HCT116 (cell line): ENCODE data around the gene ADPGK. TPM values are rescaled to one million over a fixed set of nuclear protein-coding genes. Genes with fewer than 3 reads are reported as not detected.

ENCODE experiments used
- ATAC-seq: fragments of 200-7000 bp; cut with Tn5 transposase; 2 replicates; pipeline ENCODE4 v1.9.1; 2020; ENCODE audit warnings: mild to moderate bottlenecking, moderate library complexity
- BruUV-seq: library from RNA; stranded (reverse); fragments of 400-500 nt; replicated peaks from 2 replicates; lab custom pipeline; 2021; lab: Mats Ljungman, UMichigan
- CTCF ChIA-PET: fragments of 300-600 bp; sonication (Branson Sonifier 250); formaldehyde crosslinking; loops from one replicate; lab custom pipeline; 2021; ENCODE audit warnings: antibody characterized with exemption; lab: Charles Lee
- POLR2A ChIA-PET: fragments of 300-600, 350-600 bp; sonication (Branson Sonifier 250); formaldehyde crosslinking; loops from one replicate; lab custom pipeline; 2021; ENCODE audit warnings: antibody characterized with exemption; lab: Charles Lee
- RAD21 ChIA-PET, 2 experiments: fragments of 300-600 bp; sonication (Branson Sonifier 250); formaldehyde crosslinking; loops; one replicate each; lab custom pipeline; 2023; ENCODE audit warnings: low total read pairs in 2 of 2; ENCODE audit not compliant: uncharacterized antibody in 2 of 2, unreplicated experiment in 2 of 2, low non-redundant PET in 1 of 2; lab: Charles Lee
- DNase-seq: peaks from one replicate; pipeline ENCODE4 v3.0.0-alpha.2; 2010; ENCODE audit warnings: low read depth, low spot score
- H2AFZ ChIP-seq: fragments of 200-600 bp; shearing (Covaris generic), sonication (generic); 2 replicates; pipeline ENCODE4 v1.6.1; 2017; ENCODE audit warnings: low read depth, mixed run types, mixed read lengths, antibody characterized with exemption, low read length; ENCODE audit not compliant: poor library complexity, severe bottlenecking
- H3K27ac ChIP-seq: 2 replicates; pipeline ENCODE4 v1.5.1; 2012; ENCODE audit warnings: low read depth, low read length
- H3K27me3 ChIP-seq: fragments of 200-600 bp; sonication (generic); 2 replicates; pipeline ENCODE4 v1.6.1; 2016; ENCODE audit warnings: mixed run types, low read length, mixed read lengths; ENCODE audit not compliant: insufficient read depth
- H3K36me3 ChIP-seq, 2 experiments: fragments of 200-500 bp in 1 of 2; fragments of 200-600 bp in 1 of 2; sonication (Bioruptor generic) in 1 of 2; sonication (generic) in 1 of 2; 2 replicates each; pipeline versions ENCODE4 v1.5.1 to v1.6.1; 2014 to 2016; ENCODE audit warnings: low read length in 2 of 2, inconsistent platforms in 1 of 2, mixed read lengths in 1 of 2, mixed run types in 1 of 2; ENCODE audit not compliant: insufficient read depth in 2 of 2, control insufficient read depth in 1 of 2
- H3K4me1 ChIP-seq, 2 experiments: fragments of 200-600 bp in 1 of 2; sonication (generic) in 1 of 2; 2 replicates each; pipeline versions ENCODE4 v1.5.1 to v1.6.1; 2012 to 2017; ENCODE audit warnings: low read length in 2 of 2, inconsistent platforms in 1 of 2, mild to moderate bottlenecking in 1 of 2, mixed read lengths in 1 of 2, mixed run types in 1 of 2, moderate library complexity in 1 of 2; ENCODE audit not compliant: insufficient read depth in 2 of 2, control insufficient read depth in 1 of 2
- H3K4me2 ChIP-seq: fragments of 200-600 bp; sonication (generic); 2 replicates; pipeline ENCODE4 v1.6.1; 2017; ENCODE audit warnings: mixed run types, low read length, mixed read lengths
- H3K4me3 ChIP-seq, 2 experiments: fragments of 200-600 bp in 1 of 2; sonication (generic) in 1 of 2; replicated peaks in 1 of 2; 2 replicates each; pipeline ENCODE4 v1.5.1; 2011 to 2016; ENCODE audit warnings: low read length in 2 of 2, control low read depth in 1 of 2, low read depth in 1 of 2, mild to moderate bottlenecking in 1 of 2, mixed read lengths in 1 of 2, mixed run types in 1 of 2
- H3K79me2 ChIP-seq: fragments of 200-600 bp; sonication (generic); 2 replicates; pipeline ENCODE4 v1.6.1; 2017; ENCODE audit warnings: mild to moderate bottlenecking, mixed run types, low read length, moderate library complexity, mixed read lengths; ENCODE audit not compliant: insufficient read depth
- H3K9ac ChIP-seq: fragments of 200-600 bp; sonication (generic); 2 replicates; pipeline ENCODE4 v1.6.1; 2016; ENCODE audit warnings: low read length, mixed read lengths
- H3K9me2 ChIP-seq: fragments of 200-600 bp; sonication (generic), shearing (Covaris generic); 2 replicates; pipeline ENCODE4 v1.6.1; 2017; ENCODE audit warnings: mixed run types, mild to moderate bottlenecking, moderate library complexity; ENCODE audit not compliant: insufficient read depth
- H3K9me3 ChIP-seq, 2 experiments: fragments of 200-500 bp in 1 of 2; fragments of 200-600 bp in 1 of 2; sonication (Bioruptor generic) in 1 of 2; sonication (generic) in 1 of 2; 2 replicates each; pipeline ENCODE4 v1.6.1; 2014 to 2017; ENCODE audit warnings: low read length in 2 of 2, mixed read lengths in 2 of 2, inconsistent platforms in 1 of 2, low read depth in 1 of 2, mild to moderate bottlenecking in 1 of 2, mixed run types in 1 of 2, moderate library complexity in 1 of 2; ENCODE audit not compliant: control insufficient read depth in 1 of 2, insufficient read depth in 1 of 2
- H4K20me1 ChIP-seq: fragments of 200-600 bp; sonication (generic), shearing (Covaris generic); 2 replicates; pipeline ENCODE4 v1.6.1; 2017; ENCODE audit warnings: mixed run types, mild to moderate bottlenecking, moderate library complexity; ENCODE audit not compliant: insufficient read depth
- ATF3 ChIP-seq: IDR thresholded peaks from 2 replicates; pipeline ENCODE4 v1.6.1; 2012
- EZH2 ChIP-seq: fragments of 200-600 bp; sonication (generic); IDR thresholded peaks from 2 replicates; pipeline ENCODE4 v1.6.1; 2017; ENCODE audit warnings: antibody characterized with exemption, mixed run types
- EZH2phosphoT487 ChIP-seq: fragments of 200-600 bp; IDR thresholded peaks from 2 replicates; pipeline ENCODE4 v1.6.1; 2018; ENCODE audit warnings: antibody characterized with exemption, borderline replicate concordance
- FOSL1 ChIP-seq: IDR thresholded peaks from 2 replicates; pipeline ENCODE4 v1.6.1; 2012; ENCODE audit warnings: low read depth
- JUND ChIP-seq: IDR thresholded peaks from 2 replicates; pipeline ENCODE4 v1.6.1; 2012
- POLR2A ChIP-seq: IDR thresholded peaks from 2 replicates; pipeline ENCODE4 v1.7.0; 2011; ENCODE audit warnings: borderline replicate concordance; ENCODE audit not compliant: insufficient read depth, insufficient read length; ENCODE audit errors: extremely low read depth
- POLR2AphosphoS5 ChIP-seq: IDR thresholded peaks from 2 replicates; pipeline ENCODE4 v1.6.1; 2011; ENCODE audit warnings: mild to moderate bottlenecking, low read depth, low read length, moderate library complexity
- RAD21 ChIP-seq: IDR thresholded peaks from 2 replicates; pipeline ENCODE4 v1.6.1; 2012; ENCODE audit warnings: low read depth, mild to moderate bottlenecking
- REST ChIP-seq: IDR thresholded peaks from 2 replicates; pipeline ENCODE4 v1.6.1; 2012; ENCODE audit warnings: low read depth
- SIN3A ChIP-seq: IDR thresholded peaks from 2 replicates; pipeline ENCODE4 v1.6.1; 2012; ENCODE audit warnings: low read depth
- SRF ChIP-seq: IDR thresholded peaks from 2 replicates; pipeline ENCODE4 v1.6.1; 2012; ENCODE audit warnings: low read depth
- TCF7L2 ChIP-seq: IDR thresholded peaks from 2 replicates; pipeline ENCODE4 v1.7.0; 2011; ENCODE audit warnings: borderline replicate concordance, inconsistent platforms; ENCODE audit not compliant: insufficient read depth, insufficient read length; ENCODE audit errors: extremely low read depth
- intact Hi-C: fragments of 100-400 bp; cut with micrococcal nuclease; formaldehyde crosslinking; loops from 2 replicates; pipeline ENCODE4 v1.10.0; 2022
- total RNA-seq: library from RNA; stranded (reverse); gene quantifications from one replicate; pipeline ENCODE4 v1.2.1, GENCODE V29; 2021; ENCODE audit not compliant: unreplicated experiment
- TF ChIP-seq, protein P1 (sequence below): IDR thresholded peaks from 2 replicates; pipeline ENCODE4 v1.6.1; 2012
- TF ChIP-seq, protein P2 (sequence below), 3 experiments: fragments of 200-600 bp in 1 of 3; sonication (generic) in 1 of 3; IDR thresholded peaks in 2 of 3; conservative IDR thresholded peaks in 1 of 3; 2 replicates each; pipeline ENCODE4 v1.5.1; 2012 to 2017; ENCODE audit warnings: low read depth in 2 of 3, low read length in 2 of 3, antibody characterized with exemption in 1 of 3, borderline replicate concordance in 1 of 3, control low read depth in 1 of 3, mild to moderate bottlenecking in 1 of 3, mixed read lengths in 1 of 3, mixed run types in 1 of 3, moderate library complexity in 1 of 3; ENCODE audit not compliant: insufficient read depth in 1 of 3

The ADPGK gene
- total RNA-seq, 1 experiment from 2014 or later, result 41.5 TPM

DNA sequence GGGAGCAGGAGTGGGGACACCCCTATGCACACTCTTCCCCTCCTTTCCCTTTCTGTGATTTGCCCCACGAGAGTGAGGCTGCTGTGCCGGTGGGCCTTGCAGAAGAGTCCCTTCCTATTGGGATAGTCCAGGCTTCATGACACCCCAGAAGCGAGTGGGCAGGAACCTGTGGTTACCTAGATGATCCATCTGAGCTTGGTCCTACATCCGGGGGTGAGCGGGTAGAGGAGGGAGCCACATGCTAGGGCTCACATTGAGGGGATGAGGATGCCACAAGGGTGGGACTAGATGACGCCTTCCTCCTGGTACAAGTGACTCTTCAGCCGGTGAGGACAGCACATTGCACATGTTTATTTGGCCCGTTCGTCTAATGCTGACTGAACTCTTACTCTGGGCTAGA, 43.1 kb upstream of the ADPGK start:
- Histone ChIP-seq H4K20me1 (no peaks in the 10 kb centered on the region), H3K79me2 (no peaks in the 10 kb centered on the region), H3K4me1 (no peaks in the 10 kb centered on the region), H2AFZ (no peak overlapping the region), H3K4me2 (no peak overlapping the region), H3K27me3 (peaks cover 5% of the 10 kb centered on the region; the same call in 1 of the 2 replicates), H3K36me3 (no peaks in the 10 kb centered on the region), H3K9ac (no peak overlapping the region), H3K9me2 (no peaks in the 10 kb centered on the region), H3K9me3 (no peaks in the 10 kb centered on the region), H3K27ac (no peak overlapping the region), H3K4me3 (no peak overlapping the region)
- no peak for DNase-seq
- CTCF ChIA-PET, result no interaction called here
- POLR2A ChIA-PET, result no interaction called here
- BruUV-seq, result no TSS peak
- intact Hi-C loops, result no loop called here
- RAD21 ChIA-PET, result no interaction called here
- TF ChIP-seq POLR2A (no peak), POLR2AphosphoS5 (no peak), ATF3 (no peak), SRF (no peak), RAD21 (no peak)
- TF ChIP-seq, protein P1, sequence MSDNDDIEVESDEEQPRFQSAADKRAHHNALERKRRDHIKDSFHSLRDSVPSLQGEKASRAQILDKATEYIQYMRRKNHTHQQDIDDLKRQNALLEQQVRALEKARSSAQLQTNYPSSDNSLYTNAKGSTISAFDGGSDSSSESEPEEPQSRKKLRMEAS, result no peak
- ATAC-seq, result no peak

DNA sequence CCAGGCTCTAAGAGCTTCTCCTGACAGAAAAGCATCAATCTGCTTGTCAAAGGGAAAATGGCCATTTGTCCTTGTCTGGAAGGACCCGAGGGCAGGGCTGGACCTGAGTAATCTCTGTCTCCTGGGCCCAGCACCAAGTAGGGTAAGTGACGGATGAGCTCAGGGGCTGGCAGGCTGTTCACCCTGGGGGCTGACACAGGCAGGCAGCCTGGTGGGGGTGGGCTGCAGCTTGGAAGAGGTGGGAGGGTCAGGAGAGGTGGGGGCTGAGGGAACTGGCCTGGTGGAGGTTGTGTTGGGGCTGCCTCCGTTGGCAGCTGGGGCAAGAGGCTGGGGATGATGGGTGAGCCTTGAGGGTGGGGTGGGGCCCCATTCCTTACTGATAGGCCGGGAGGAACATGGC, 42.3 kb upstream of the ADPGK start:
- DNase-seq, result no peak
- Histone ChIP-seq H4K20me1 (no peaks in the 10 kb centered on the region), H3K4me3 (no peak overlapping the region), H3K36me3 (no peaks in the 10 kb centered on the region), H3K9me3 (no peaks in the 10 kb centered on the region), H2AFZ (no peak overlapping the region), H3K4me2 (no peak overlapping the region), H3K79me2 (no peaks in the 10 kb centered on the region), H3K27ac (no peak overlapping the region), H3K9ac (no peak overlapping the region), H3K9me2 (no peaks in the 10 kb centered on the region), H3K27me3 (peaks cover 4% of the 10 kb centered on the region; the same call in 1 of the 2 replicates), H3K4me1 (no peaks in the 10 kb centered on the region)
- BruUV-seq, result no TSS peak
- no peak for ATAC-seq
- ChIA-PET CTCF (no interaction called here), POLR2A (no interaction called here), RAD21 (no interaction called here)
- intact Hi-C loops, result no loop called here
- no peak for TF ChIP-seq EZH2
- TF ChIP-seq EZH2phosphoT487, result no peak
- TF ChIP-seq JUND, result no peak
- TF ChIP-seq, protein P2, sequence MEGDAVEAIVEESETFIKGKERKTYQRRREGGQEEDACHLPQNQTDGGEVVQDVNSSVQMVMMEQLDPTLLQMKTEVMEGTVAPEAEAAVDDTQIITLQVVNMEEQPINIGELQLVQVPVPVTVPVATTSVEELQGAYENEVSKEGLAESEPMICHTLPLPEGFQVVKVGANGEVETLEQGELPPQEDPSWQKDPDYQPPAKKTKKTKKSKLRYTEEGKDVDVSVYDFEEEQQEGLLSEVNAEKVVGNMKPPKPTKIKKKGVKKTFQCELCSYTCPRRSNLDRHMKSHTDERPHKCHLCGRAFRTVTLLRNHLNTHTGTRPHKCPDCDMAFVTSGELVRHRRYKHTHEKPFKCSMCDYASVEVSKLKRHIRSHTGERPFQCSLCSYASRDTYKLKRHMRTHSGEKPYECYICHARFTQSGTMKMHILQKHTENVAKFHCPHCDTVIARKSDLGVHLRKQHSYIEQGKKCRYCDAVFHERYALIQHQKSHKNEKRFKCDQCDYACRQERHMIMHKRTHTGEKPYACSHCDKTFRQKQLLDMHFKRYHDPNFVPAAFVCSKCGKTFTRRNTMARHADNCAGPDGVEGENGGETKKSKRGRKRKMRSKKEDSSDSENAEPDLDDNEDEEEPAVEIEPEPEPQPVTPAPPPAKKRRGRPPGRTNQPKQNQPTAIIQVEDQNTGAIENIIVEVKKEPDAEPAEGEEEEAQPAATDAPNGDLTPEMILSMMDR (IDR thresholded peaks at IDR 0.05 in 2 of 3, conservative IDR thresholded peaks at IDR 0.05 in 1 of 3; ENCODE audit: borderline replicate concordance in 1 of 3, insufficient read depth in 1 of 3, low read depth in 2 of 3, low read length in 2 of 3), result no peak
- no peak for TF ChIP-seq POLR2AphosphoS5
- TF ChIP-seq TCF7L2, result no peak
- no peak for TF ChIP-seq SRF
- no peak for TF ChIP-seq FOSL1
- no peak for TF ChIP-seq POLR2A
- TF ChIP-seq RAD21, result no peak
- TF ChIP-seq, protein P1, result no peak
- TF ChIP-seq SIN3A, result no peak
- no peak for TF ChIP-seq ATF3
- TF ChIP-seq REST, result no peak
